ENCODE measurements around the gene PRR23E. TPM values are rescaled to one million over a fixed set of nuclear protein-coding genes. Genes with fewer than 3 reads are reported as not detected.

PRR23E gene
- total RNA-seq, 1 experiment from 2014 or later, result not detected

- DNase-seq (ENCODE audit: low spot score), result no peak
These were observed 8.7 kb upstream of the PRR23E start for GRCh38 chr3:127183931-127184869.

GRCh38 chr3:127184870-127185216 lies 8.1 kb upstream of the PRR23E start:
- no peak for DNase-seq (ENCODE audit: low spot score)

DNA sequence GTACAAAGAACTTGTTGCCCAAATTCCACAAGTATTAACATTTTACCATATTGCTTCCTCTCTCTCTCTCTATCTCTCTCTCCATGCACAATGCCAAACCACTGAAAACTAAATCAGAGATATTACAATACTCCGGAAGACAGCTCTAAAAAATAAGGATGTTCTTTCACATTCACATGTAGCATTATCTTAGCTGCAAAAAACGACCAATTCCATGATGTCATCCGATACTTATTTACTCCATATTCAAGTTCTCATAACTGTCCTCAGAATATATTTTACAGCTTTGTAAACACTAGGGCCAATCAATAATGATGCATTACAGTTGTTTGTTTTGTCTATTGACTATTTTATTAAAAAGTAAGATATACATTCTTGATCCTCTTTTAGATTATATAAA lies 7.7 kb upstream of the PRR23E start:
- DNase-seq (ENCODE audit: low spot score), result no peak

GRCh38 chr3:127185962-127186674 lies 6.8 kb upstream of the PRR23E start:
- DNase-seq (ENCODE audit: low spot score), result no peak

- no peak for DNase-seq (ENCODE audit: low spot score)
These were observed 5.6 kb upstream of the PRR23E start for GRCh38 chr3:127187316-127187715.

DNA sequence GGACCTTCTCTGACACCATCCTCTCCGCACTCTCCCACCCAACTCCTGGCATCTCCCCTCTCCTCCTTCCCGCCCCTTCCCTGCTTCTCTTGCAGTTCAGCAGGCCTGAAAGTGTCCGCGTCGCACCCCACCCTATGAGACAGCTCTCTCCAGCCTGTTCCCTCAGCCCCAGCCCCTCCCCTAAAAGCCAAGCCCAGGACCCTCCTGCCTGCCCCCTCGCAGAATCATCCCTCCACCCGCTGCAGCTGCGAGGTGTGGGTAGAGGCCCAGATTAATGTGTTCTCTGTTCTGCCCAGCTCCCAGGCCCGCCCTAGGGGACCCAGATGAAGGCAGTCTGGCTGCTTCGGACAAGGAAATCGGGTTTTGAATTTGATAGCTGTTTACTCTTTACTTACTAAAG lies 410 bp downstream of the PRR23E start:
- DNase-seq (ENCODE audit: low spot score), result no peak

DNA sequence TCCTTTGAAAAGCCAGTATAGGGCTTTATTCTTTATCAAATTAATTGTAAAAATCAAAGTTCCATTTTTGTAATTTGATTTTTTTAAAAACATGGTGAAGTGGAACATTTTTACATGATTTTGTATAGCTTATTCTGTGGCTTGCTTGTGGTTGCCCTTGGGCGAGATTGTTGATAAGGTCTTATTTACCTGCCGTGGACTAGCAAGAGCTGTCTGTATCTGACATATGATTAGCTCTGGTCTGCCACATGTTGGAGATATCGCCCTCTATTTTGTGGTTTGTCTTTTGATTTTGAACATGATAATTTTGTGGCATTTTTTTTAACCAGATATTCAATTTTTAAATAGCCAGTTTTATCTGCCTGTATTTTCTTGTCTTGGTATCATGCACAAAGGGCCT lies 844 bp downstream of the PRR23E start:
- no peak for DNase-seq (ENCODE audit: low spot score)

DNA sequence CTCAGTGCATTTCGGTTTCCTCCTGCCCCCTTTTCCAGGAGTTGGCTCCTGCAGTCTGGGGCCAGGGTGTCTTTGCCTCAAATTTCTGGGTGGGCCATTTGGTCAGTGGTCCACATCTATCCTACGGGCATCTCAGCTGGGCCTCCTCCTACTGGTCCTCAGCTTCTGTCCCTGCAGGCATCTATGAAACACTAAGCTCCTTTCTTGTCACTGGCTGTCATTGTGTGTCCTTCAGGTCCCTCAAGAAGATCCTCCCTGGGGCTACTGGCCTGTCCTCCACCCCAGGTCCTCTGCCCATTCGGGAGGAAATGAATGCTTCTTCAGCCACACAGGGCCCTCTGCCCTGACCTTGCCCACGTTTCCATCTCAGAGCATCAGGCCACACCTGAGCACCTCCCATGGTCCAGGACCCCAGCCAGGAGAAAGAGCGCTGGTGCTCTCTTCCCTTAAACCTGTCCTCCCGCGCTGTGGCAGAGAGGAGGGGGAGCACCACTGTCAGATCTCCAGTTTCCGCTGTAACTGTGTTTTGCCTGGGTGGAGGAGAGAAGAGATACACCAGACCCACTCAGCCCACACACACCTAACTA lies 1.8 kb downstream of the PRR23E start:
- no peak for DNase-seq (ENCODE audit: low spot score)

- no peak for DNase-seq (ENCODE audit: low spot score)
These were observed 2.5 kb downstream of the PRR23E start for GRCh38 chr3:127195417-127195816.

- no peak for DNase-seq (ENCODE audit: low spot score)
These were observed 3.1 kb downstream of the PRR23E start for GRCh38 chr3:127196002-127196401.

GRCh38 chr3:127196466-127197299 lies 3.8 kb downstream of the PRR23E start:
- DNase-seq (ENCODE audit: low spot score), result no peak

DNA sequence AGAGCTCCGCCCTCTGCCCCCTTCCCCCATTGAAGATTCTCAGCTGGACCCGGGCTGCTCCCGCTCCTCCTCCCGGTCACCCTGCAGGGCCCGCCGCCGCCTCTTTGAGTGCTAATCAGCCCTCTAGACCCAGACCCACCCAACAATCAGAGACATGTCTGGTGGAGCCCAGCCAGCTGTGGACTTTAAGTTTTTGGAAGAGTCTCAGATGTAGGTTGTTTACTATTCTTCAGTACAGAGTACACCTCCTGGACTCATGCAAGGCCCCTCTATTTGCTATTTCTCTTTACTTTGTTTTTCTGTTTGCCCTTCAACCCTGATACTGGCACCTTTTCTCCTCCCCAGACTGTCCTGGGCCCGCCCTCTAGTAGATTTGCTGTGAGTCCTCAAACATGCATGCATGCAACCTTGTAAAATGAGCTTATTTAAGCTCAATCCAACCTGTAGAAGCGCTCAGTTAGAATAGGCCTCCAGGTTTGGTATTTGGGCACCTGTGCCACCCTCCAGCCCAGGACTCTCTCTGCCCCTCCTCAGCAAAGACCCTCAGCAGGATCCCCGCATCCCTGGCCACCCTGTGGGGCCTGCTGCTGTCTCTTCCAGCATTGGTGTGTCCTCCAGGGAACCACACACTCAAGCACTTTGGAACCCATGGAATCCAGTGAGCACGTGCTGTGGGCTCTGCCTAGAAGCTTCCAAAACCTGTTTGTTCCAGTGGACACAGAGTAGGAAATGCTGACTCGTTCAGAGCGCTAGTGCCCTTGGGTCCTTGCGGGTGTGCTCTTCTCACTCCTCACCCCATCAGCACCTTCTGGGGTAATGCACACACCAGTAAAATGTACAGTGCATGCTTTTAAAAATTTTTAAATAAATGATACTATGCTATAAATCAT lies 4.6 kb downstream of the PRR23E start:
- no peak for DNase-seq (ENCODE audit: low spot score)

DNA sequence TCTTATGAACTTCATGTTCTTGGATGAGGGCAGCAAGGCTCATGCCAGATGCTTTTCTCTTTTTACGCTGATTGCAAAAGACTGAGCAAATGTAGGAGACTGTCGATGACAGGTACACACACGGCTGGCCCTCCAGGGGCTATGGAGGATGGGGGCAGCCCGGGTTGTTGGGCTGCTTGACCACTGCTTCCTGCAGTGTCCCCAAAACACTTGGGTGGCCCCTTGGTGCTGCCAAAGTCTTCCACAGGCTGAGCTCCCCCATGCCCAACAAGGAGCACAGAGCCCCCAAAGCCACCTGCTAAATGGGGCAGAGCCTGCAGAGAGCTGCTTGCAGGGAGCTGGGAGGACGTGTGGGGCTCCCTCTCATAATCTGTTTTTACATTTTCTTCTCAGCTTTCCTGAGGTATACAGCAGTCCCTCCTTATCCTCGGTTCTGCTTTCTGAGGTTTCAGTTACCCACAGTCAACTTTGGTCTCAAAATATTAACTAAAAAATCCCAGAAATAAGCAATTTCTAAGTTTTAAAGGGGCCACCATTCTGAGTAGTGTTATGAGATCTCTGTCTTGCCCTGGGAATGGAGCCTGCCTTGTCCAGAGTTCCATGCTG lies 7.3 kb downstream of the PRR23E start:
- no peak for DNase-seq (ENCODE audit: low spot score)

- no peak for DNase-seq (ENCODE audit: low spot score)
These were observed 10.1 kb downstream of the PRR23E start for GRCh38 chr3:127203024-127203423.

DNA sequence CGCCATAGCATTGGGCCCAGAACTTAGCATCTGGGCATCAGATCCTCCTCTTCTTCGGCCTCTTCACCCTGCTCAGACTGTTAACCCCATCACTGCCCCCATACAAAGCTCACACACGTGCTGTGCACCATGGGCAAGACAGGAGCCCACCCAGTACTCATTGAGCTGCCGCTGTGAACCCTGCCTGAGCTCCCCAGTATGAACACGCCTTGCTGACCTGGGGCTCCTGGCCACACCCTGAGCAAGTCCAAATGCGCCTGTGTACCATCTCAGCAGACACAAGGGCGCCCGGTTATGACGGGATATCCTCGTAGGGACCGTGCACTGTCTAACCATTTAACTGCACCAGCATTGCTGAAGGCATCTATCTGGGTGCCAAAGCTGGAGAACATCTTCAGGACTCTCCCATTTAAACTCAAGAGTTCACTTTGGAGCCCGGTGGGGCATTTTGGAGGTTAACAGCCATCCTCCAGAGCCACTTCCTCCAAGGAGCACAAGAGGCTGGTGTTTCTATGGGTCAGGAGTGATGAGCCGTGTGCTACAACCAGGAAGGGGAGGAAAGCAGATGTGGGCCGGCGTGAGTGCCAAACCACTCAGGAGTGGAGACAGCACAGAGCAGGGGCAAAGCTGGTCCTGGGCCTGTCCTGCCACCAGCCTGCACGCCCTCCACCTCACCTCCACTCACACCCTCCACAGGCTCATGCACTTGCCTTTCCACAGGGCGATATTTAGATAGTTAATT lies 12.1 kb downstream of the PRR23E start:
- no peak for DNase-seq (ENCODE audit: low spot score)

GRCh38 chr3:127206154-127206553 lies 13.2 kb downstream of the PRR23E start:
- DNase-seq (ENCODE audit: low spot score), result no peak

- no peak for DNase-seq (ENCODE audit: low spot score)
These were observed 13.9 kb downstream of the PRR23E start for GRCh38 chr3:127206611-127207516.

DNA sequence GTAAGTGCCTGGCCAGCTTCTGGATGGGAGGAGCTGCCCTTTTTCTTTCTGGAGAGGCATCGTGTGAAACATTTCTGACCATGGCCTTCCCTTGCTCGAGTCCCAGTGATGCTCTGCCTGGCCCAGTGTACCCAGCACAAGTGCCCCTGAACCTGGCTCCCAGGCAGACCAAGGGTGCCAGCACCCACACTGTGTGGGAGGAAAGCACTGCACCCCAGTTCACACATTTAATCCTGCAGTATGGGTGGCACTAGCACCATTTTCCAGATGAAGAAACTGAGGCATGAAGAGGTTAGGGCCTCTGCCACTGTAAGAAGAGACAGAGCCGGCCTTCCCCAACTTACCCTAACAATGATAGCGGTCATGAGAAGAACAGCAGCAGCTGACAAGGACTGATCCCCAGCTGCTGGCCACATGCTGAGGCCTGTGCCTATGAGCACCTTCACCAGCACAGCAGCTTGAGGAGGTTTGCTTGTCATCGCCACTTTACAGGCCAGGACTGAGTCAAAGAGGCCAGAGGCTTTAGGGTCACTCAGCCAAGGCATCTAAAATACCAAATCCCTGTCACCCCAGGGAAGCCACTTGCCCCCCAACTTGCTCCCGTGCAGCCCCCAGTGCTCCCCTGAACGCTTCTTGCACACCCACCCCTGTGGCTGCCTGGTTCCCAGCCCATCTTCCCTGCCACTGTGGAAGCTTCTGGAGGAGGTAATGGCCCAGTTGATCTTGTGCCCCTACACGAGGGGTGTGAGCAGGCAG lies 15.0 kb downstream of the PRR23E start:
- DNase-seq (ENCODE audit: low spot score), result no peak
